Ishikawa (cell line): Measurements from ENCODE around the gene BEX3.

Experiments used
- YY1 ChIP-seq: IDR thresholded peaks from 2 replicates; pipeline ENCODE4 v1.6.1; 2012; ENCODE audit warnings: low read depth
- TF ChIP-seq, protein P1 (sequence below): IDR thresholded peaks from 2 replicates; pipeline ENCODE4 v1.6.1; 2012

DNA sequence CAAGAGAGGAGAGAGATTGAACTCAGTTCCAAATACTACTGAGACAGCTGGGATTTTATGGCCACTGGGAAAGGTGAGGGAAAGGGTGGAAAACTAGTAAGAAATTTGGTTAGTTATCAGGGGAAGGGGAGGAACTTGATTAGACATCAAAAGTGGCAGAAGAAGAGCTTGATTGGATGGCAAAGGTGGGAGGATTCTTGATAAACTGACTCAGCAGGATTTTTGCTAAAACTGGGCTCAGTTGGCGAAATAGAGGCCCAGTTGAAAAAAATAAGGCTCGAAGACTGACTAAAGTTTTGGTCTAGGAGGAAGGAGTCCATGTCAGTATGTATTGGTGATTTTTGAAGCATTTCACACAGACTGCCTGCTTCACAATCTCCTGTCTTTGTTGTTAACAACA lies 10.0 kb downstream of the BEX3 start:
- no peak for TF ChIP-seq YY1
- TF ChIP-seq, protein P1, sequence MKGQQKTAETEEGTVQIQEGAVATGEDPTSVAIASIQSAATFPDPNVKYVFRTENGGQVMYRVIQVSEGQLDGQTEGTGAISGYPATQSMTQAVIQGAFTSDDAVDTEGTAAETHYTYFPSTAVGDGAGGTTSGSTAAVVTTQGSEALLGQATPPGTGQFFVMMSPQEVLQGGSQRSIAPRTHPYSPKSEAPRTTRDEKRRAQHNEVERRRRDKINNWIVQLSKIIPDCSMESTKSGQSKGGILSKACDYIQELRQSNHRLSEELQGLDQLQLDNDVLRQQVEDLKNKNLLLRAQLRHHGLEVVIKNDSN: no peak
